ENCODE measurements around the gene BPIFB3. TPM values are rescaled to one million over a fixed set of nuclear protein-coding genes. Genes with fewer than 3 reads are reported as not detected.

BPIFB3 gene
- total RNA-seq, 1 experiment from 2014 or later: not detected

DNA sequence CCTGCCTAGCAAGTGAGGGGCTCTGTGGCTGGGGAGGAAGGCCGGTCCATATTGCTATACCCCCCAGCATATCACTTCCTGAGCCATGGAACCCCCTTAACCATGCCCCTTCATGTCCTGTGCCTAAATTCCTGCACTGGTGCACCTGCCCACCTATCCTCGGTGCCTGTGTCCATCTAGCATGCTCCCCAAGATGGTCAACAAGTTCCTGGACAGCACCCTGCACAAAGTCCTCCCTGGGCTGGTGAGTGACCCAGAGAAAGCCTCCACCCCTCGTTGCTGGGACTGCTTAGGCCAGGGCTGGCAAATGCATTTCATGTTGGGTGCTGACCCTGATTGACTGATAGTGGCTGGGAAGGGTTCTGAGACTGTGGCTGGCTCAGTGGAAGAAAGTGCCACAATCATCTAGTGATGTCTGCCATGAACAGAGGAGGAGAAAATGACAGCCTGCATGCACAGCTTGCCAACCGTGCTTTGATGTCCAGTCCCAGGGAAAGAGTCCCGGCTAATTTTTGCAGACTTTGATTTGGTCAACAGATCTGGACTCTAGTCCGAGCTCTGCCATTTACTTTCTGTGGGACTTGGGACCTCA, 18.7 kb upstream of the BPIFB3 start:
- intact Hi-C loops (cut with micrococcal nuclease; ENCODE audit: unreplicated experiment): no loop called here
- ATAC-seq: no peak
- Histone ChIP-seq H3K9me3 (ENCODE audit: control insufficient read depth, insufficient read depth, low read depth, low read length) (no peaks in the 10 kb centered on the region), H3K36me3 (ENCODE audit: control insufficient read depth, insufficient read depth, low read length) (no peaks in the 10 kb centered on the region), H3K4me3 (ENCODE audit: low read depth in 2 of 2, low read length in 2 of 2) (no peak overlapping the region), H3K4me1 (ENCODE audit: control insufficient read depth, insufficient read depth, low read length) (no peaks in the 10 kb centered on the region), H3K27ac (ENCODE audit: low read length) (no peak overlapping the region), H3K27me3 (ENCODE audit: control insufficient read depth, insufficient read depth, low read length) (peaks cover 6% of the 10 kb centered on the region; the same call in 1 of the 2 replicates)
- DNase-seq (ENCODE audit: low read depth, low spot score): no peak
- in situ Hi-C loops (cut with HindIII; ENCODE audit: low pct_unique_long_range_greater_than_20kb, low sequenced_read_pairs): no loop called here
- ChIA-PET CTCF (no interaction called here), POLR2A (no interaction called here)
- no peak for TF ChIP-seq TCF7L2 (IDR thresholded peaks at IDR 0.05; ENCODE audit: low read depth, low read length)
- TF ChIP-seq REST (IDR thresholded peaks at IDR 0.05; ENCODE audit: insufficient read depth in 1 of 2, low read depth in 2 of 2, low read length in 1 of 2): no peak
- no peak for TF ChIP-seq POLR2AphosphoS5 (IDR thresholded peaks at IDR 0.05; ENCODE audit: low read depth, low read length)
- TF ChIP-seq, protein P1, sequence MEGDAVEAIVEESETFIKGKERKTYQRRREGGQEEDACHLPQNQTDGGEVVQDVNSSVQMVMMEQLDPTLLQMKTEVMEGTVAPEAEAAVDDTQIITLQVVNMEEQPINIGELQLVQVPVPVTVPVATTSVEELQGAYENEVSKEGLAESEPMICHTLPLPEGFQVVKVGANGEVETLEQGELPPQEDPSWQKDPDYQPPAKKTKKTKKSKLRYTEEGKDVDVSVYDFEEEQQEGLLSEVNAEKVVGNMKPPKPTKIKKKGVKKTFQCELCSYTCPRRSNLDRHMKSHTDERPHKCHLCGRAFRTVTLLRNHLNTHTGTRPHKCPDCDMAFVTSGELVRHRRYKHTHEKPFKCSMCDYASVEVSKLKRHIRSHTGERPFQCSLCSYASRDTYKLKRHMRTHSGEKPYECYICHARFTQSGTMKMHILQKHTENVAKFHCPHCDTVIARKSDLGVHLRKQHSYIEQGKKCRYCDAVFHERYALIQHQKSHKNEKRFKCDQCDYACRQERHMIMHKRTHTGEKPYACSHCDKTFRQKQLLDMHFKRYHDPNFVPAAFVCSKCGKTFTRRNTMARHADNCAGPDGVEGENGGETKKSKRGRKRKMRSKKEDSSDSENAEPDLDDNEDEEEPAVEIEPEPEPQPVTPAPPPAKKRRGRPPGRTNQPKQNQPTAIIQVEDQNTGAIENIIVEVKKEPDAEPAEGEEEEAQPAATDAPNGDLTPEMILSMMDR (IDR thresholded peaks at IDR 0.05): no peak
- no peak for TF ChIP-seq SIN3A (IDR thresholded peaks at IDR 0.05; ENCODE audit: borderline replicate concordance, insufficient read depth, low read depth, low read length)
- no TSS peak for BruUV-seq (replicated peaks)

- POLR2A ChIA-PET: no interaction called here
- Histone ChIP-seq H3K27ac (ENCODE audit: low read length) (no peak overlapping the region), H3K27me3 (ENCODE audit: control insufficient read depth, insufficient read depth, low read length) (peaks cover 6% of the 10 kb centered on the region; the same call in 1 of the 2 replicates), H3K4me3 (ENCODE audit: low read depth in 2 of 2, low read length in 2 of 2) (no peak overlapping the region), H3K36me3 (ENCODE audit: control insufficient read depth, insufficient read depth, low read length) (no peaks in the 10 kb centered on the region), H3K9me3 (ENCODE audit: control insufficient read depth, insufficient read depth, low read depth, low read length) (no peaks in the 10 kb centered on the region), H3K4me1 (ENCODE audit: control insufficient read depth, insufficient read depth, low read length) (no peaks in the 10 kb centered on the region)
- ATAC-seq (no peak), DNase-seq (ENCODE audit: low read depth, low spot score) (no peak)
- BruUV-seq (replicated peaks): no TSS peak
- intact Hi-C loops (cut with micrococcal nuclease; ENCODE audit: unreplicated experiment) (no loop called here), in situ Hi-C loops (cut with HindIII; ENCODE audit: low pct_unique_long_range_greater_than_20kb, low sequenced_read_pairs) (no loop called here)
- no peak for TF ChIP-seq POLR2AphosphoS5 (IDR thresholded peaks at IDR 0.05; ENCODE audit: low read depth, low read length)
- TF ChIP-seq TCF7L2 (IDR thresholded peaks at IDR 0.05; ENCODE audit: low read depth, low read length): no peak
- TF ChIP-seq, protein P1 (IDR thresholded peaks at IDR 0.05): no peak
- no peak for TF ChIP-seq SIN3A (IDR thresholded peaks at IDR 0.05; ENCODE audit: borderline replicate concordance, insufficient read depth, low read depth, low read length)
- TF ChIP-seq REST (IDR thresholded peaks at IDR 0.05; ENCODE audit: insufficient read depth in 1 of 2, low read depth in 2 of 2, low read length in 1 of 2): no peak
- CTCF ChIA-PET: no interaction called here
These were observed 16.2 kb upstream of the BPIFB3 start for GRCh38 chr20:33037456-33037855.

Data from Panc1 (cell line).